Loucy (cell line): ENCODE data around the gene ATE1.

Experiments
- H2AFZ ChIP-seq: fragments of 200-600 bp; sonication (generic); 2 replicates; pipeline ENCODE4 v1.6.0; 2016; ENCODE audit warnings: antibody characterized with exemption, mild to moderate bottlenecking, low read length, moderate library complexity
- H3F3A ChIP-seq: fragments of 200-600 bp; 2 replicates; pipeline ENCODE4 v1.6.0; 2016; ENCODE audit warnings: antibody characterized with exemption, low read depth, mild to moderate bottlenecking
- H3K27me3 ChIP-seq: fragments of 200-600 bp; sonication (generic); 2 replicates; pipeline ENCODE4 v1.6.1; 2014; ENCODE audit warnings: low read length, mild to moderate bottlenecking; ENCODE audit not compliant: insufficient read depth, poor library complexity, severe bottlenecking
- H3K36me3 ChIP-seq: fragments of 200-600 bp; sonication (generic); 2 replicates; pipeline ENCODE4 v1.6.1; 2016; ENCODE audit warnings: low read length; ENCODE audit not compliant: insufficient read depth
- H3K4me1 ChIP-seq: fragments of 200-600 bp; sonication (generic); 2 replicates; pipeline ENCODE4 v1.5.1; 2014; ENCODE audit warnings: low read length, mild to moderate bottlenecking; ENCODE audit not compliant: insufficient read depth, poor library complexity, severe bottlenecking
- H3K4me2 ChIP-seq: fragments of 200-600 bp; sonication (generic); 2 replicates; pipeline ENCODE4 v1.6.0; 2014; ENCODE audit warnings: antibody characterized with exemption, low read length, low read depth, mild to moderate bottlenecking; ENCODE audit not compliant: poor library complexity, severe bottlenecking
- H3K4me3 ChIP-seq: fragments of 200-600 bp; sonication (generic); 2 replicates; pipeline ENCODE4 v1.5.1; 2014; ENCODE audit warnings: low read length, mild to moderate bottlenecking, mixed read lengths; ENCODE audit not compliant: poor library complexity, severe bottlenecking
- H3K79me2 ChIP-seq: fragments of 200-600 bp; sonication (generic); 2 replicates; pipeline ENCODE4 v1.6.1; 2014; ENCODE audit warnings: low read length; ENCODE audit not compliant: insufficient read depth
- H3K9ac ChIP-seq: fragments of 200-600 bp; sonication (generic); 2 replicates; pipeline ENCODE4 v1.6.0; 2014; ENCODE audit warnings: mild to moderate bottlenecking, low read depth, low read length, moderate library complexity; ENCODE audit not compliant: poor library complexity, severe bottlenecking
- H3K9me2 ChIP-seq: fragments of 200-600 bp; sonication (generic); replicated peaks from 2 replicates; pipeline ENCODE4 v1.6.1; 2016; ENCODE audit warnings: low read depth, low read length, mixed read lengths
- H3K9me3 ChIP-seq: fragments of 200-600 bp; sonication (generic); 2 replicates; pipeline ENCODE4 v1.6.1; 2014; ENCODE audit warnings: mild to moderate bottlenecking, antibody characterized with exemption, low read length, low read depth; ENCODE audit not compliant: insufficient read depth
- H4K20me1 ChIP-seq: fragments of 200-600 bp; sonication (generic); 2 replicates; pipeline ENCODE4 v1.6.0; 2014; ENCODE audit warnings: antibody characterized with exemption, low read length, mild to moderate bottlenecking; ENCODE audit not compliant: insufficient read depth, poor library complexity, severe bottlenecking
- CTCF ChIP-seq: fragments of 200-600 bp; sonication (generic); conservative IDR thresholded peaks from 2 replicates; pipeline ENCODE4 v1.5.1; 2014; ENCODE audit warnings: mild to moderate bottlenecking, antibody characterized with exemption, low read length
- EZH2phosphoT487 ChIP-seq: fragments of 200-600 bp; IDR thresholded peaks from 2 replicates; pipeline ENCODE4 v1.6.1; 2018; ENCODE audit warnings: antibody characterized with exemption, mild to moderate bottlenecking, moderate library complexity, borderline replicate concordance

Gene ATE1

DNA sequence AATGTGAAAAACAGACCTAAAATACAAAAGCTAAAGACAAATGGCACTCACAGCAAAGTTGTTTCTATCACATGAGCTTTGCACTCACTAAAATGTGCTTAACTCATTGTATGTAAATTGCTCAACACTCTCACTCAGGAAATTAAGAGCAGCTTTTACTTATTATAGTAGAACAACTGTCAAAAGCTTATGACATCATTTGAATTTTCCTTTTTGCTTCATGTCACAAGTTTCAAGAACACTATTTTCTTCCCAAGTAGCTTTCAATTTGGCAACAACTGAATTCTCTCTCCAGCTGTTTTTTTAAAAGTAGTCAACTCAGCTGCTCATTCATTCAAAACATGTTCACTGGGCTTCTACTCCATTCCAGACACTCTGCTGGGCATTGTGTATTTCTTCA is 46.9 kb downstream of the ATE1 start:
- Histone ChIP-seq H3K9ac (no peak overlapping the region), H3K79me2 (no peaks in the 10 kb centered on the region), H3K4me1 (no peaks in the 10 kb centered on the region), H2AFZ (no peak overlapping the region), H3K4me3 (no peak overlapping the region), H3K9me2 (no peaks in the 10 kb centered on the region), H3F3A (no peaks in the 10 kb centered on the region), H3K4me2 (no peak overlapping the region), H4K20me1 (no peaks in the 10 kb centered on the region), H3K27me3 (no peaks in the 10 kb centered on the region), H3K36me3 (no peaks in the 10 kb centered on the region; the same call in 1 of the 2 replicates), H3K9me3 (no peaks in the 10 kb centered on the region)
- TF ChIP-seq EZH2phosphoT487 (no peak), CTCF (no peak)

DNA sequence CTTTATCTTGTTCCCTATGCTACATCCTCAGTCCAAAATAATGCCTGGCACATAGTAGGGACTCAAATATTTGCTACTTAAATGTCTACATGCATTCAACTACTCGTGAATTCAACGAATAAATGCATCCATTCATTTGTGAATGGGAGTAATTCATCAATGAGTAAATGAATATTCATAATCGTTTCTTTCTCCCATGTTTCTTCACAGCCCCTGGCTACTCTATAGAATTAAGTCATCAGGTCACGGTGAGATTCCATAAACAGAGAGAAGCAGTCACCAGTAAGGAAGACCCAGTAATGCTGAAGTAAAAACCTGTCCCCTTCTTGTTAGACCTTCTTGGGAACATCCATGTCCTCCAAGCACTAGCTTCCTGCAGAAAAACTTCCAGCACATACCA is 48.4 kb downstream of the ATE1 start:
- Histone ChIP-seq H3K9me3 (no peaks in the 10 kb centered on the region), H3K27me3 (no peaks in the 10 kb centered on the region), H3F3A (no peaks in the 10 kb centered on the region), H4K20me1 (no peaks in the 10 kb centered on the region), H3K36me3 (no peaks in the 10 kb centered on the region; the same call in 1 of the 2 replicates), H3K79me2 (no peaks in the 10 kb centered on the region), H3K4me1 (no peaks in the 10 kb centered on the region), H2AFZ (no peak overlapping the region), H3K4me2 (no peak overlapping the region), H3K4me3 (no peak overlapping the region), H3K9me2 (no peaks in the 10 kb centered on the region), H3K9ac (no peak overlapping the region)
- TF ChIP-seq EZH2phosphoT487 (no peak), CTCF (no peak)

DNA sequence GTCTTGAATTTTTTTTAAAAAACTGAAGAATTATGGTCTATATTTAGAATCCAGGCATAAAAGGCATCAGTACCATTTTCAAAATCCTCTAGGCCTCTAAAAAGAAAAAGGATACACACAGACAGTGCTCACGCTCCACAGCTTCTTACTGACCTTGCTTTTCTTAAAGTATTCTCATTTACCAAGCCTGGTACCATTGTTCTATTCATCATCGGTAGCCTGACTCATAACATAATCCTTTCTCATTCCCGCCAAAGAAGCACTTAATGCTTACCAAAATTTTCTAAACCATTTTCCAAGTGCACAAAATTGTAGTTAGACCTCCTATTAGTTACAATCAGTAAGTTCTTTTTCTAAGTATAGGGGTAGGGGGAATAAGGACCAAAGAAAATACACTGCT is 54.6 kb downstream of the ATE1 start:
- H2AFZ ChIP-seq, result no peak overlapping the region
- no peaks in the 10 kb centered on the region for H3K9me3 ChIP-seq
- no peaks in the 10 kb centered on the region for H3K79me2 ChIP-seq
- H3K9me2 ChIP-seq, result no peaks in the 10 kb centered on the region
- no peak overlapping the region for H3K4me2 ChIP-seq
- H3K4me3 ChIP-seq, result no peak overlapping the region
- TF ChIP-seq EZH2phosphoT487, result no peak
- TF ChIP-seq CTCF, result no peak
- no peaks in the 10 kb centered on the region for H4K20me1 ChIP-seq
- no peaks in the 10 kb centered on the region for H3F3A ChIP-seq
- H3K9ac ChIP-seq, result no peak overlapping the region
- no peaks in the 10 kb centered on the region for H3K27me3 ChIP-seq
- H3K36me3 ChIP-seq, result peaks cover 14% of the 10 kb centered on the region; the same call in 1 of the 2 replicates
- H3K4me1 ChIP-seq, result no peaks in the 10 kb centered on the region
